ENCODE data around the gene TIMM44.

The TIMM44 gene, protein sequence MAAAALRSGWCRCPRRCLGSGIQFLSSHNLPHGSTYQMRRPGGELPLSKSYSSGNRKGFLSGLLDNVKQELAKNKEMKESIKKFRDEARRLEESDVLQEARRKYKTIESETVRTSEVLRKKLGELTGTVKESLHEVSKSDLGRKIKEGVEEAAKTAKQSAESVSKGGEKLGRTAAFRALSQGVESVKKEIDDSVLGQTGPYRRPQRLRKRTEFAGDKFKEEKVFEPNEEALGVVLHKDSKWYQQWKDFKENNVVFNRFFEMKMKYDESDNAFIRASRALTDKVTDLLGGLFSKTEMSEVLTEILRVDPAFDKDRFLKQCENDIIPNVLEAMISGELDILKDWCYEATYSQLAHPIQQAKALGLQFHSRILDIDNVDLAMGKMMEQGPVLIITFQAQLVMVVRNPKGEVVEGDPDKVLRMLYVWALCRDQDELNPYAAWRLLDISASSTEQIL

DNA sequence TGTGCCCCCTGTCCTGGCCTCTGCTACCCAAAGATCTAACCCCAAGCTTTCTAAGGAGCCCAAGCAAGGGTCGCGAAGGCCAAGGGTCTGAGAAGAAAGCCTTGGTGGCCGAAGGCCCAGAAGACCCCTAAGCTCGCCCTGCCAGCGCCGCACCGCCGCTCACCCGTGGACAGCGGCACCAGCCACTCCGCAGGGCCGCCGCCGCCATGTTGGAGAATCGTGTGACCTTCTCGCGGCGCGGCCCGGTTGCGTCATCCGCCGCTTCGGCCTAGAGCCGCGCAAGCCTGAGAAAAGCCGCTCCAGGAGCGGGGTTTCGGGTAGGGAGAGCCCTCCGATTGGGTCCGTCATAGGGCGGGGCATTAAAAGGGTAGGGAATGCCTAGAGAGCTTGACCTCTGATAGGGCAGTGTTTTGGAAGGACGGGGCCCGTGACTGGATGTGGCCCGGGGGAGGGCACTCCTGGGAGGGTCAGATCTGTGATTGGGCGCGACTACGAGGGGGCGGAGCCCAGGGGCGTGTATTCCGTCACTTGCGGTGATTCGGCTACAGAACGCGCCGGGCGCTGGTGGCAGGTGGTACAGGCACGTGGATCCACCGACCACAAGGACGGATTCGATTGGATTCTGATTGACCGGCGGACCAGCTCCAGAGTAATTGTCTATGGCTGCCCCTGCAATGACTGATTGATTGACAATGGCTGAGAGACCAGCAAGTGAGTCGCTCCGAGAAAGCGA lies at the start of gene TIMM44:
Gene TIMM44, minus strand, starts transcription at position 223 of the 733 bp plus-strand sequence. Its CDS starts 15 bp downstream, at position 208.
- DNase-seq (ENCODE audit: low read depth in 2 of 2) = peak; percentile 98 to 99

DNA sequence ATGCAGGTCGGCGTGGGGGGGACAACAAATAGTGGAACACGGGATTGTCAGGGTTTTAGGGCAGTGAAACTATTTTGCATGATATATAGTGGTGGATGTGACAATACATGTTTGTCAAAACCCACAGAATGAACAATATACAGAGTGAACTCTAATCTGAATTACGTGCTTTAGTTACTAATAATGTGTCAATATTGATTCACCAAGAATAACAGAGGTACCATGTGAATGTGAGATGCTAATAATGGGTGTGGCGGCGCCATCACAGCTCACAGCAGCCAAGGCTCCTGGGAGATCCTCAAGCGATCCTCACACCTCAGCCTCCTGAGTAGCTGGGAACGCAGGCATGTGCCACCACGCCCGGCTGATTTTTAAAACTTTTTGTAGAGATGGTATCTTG lies 49.1 kb upstream of the TIMM44 start:
- no peak for DNase-seq (ENCODE audit: low read depth in 2 of 2)

GRCh38 chr19:7989071-7989575 lies 45.7 kb upstream of the TIMM44 start:
- no peak for DNase-seq (ENCODE audit: low read depth in 2 of 2)

DNA sequence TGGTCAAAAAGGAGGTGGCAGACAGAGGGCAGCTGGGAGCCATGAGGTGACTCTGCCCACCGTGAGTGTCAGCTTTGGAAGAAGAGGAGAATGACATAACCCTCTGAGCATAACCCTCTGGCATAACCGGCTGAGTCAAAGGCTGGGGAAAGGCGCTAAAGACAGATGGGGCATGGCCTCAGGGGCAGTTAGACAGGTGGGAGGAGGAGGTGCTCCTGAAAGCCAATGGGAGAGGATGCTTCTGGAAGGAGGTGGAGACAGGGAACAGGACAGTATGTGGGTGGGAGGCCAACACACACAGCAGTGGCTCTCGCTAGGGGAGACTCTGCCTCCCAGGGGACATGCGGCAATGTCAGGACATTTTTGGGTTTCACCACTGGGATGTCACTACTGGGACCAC lies 44.8 kb upstream of the TIMM44 start:
- no peak for DNase-seq (ENCODE audit: low read depth in 2 of 2)

GRCh38 chr19:7987114-7987768 lies 43.8 kb upstream of the TIMM44 start:
- DNase-seq (ENCODE audit: low read depth in 2 of 2) = no peak

- no peak for DNase-seq (ENCODE audit: low read depth in 2 of 2)
Measured at GRCh38 chr19:7986321-7987113, 43.1 kb upstream of the TIMM44 start.

DNA sequence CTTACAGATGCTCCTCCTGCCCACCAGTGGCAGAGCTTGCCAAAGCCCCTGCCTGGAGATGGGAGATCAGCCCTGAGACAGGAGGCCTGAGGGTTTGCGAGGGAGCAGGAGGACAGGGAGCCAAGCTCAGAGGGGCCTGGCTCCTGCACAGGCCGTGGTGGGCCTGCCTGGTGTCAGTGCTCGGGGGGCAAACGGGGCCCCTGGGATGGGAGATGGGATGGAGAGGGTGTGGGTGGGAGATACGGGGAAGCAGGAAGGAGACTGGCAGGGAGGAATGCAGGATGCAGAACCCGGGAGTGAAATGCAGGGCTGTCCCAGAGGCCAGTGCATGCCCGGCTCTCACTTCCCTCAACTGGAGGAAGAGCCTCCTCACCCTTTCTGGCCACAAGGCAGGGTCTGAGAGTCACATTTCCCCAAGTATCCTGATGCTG lies 42.0 kb upstream of the TIMM44 start:
- no peak for DNase-seq (ENCODE audit: low read depth in 2 of 2)

DNA sequence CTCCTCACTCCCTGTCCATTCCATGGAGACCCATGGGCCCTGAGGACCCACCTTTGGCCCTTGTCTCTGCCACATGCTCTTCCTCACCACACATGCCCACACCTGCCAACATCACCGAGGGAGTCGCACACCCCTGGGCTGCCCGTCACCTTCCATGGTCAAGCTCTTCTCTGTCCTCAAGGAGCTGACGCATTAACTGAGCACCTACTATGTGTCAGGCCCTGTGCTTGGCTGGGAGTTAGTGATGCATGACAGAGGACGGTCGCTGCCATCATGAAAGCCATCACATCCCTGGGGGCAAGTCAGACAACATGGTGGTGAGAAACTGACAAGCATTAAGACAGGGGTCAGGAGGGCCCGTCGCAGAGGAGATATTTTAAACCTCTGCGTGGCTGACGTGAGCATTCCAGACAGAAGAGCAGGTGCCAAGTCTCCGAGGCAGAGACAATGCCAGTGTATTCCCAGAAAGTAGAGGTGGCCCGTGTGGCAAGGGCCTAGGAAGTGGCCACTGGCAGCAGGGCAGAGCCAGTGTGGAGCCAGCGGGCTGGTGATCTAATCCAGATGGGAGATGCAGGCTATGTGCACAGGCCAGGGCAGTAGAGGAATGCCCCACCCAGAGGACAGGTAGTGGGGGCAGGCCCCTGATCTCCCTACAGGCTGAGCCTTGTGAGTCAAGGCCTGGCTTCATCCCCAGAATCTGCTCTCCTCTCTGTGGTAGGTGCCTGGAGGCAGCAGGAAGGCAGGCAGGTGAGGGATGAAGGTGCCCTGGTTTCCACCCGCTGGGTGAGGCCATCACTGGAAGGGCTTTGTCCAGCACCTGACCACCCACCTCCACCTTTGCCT lies 40.8 kb upstream of the TIMM44 start:
- DNase-seq (ENCODE audit: low read depth in 2 of 2) = no peak

- no peak for DNase-seq (ENCODE audit: low read depth in 2 of 2)
Measured at GRCh38 chr19:7983286-7983950, 40.0 kb upstream of the TIMM44 start.

- no peak for DNase-seq (ENCODE audit: low read depth in 2 of 2)
Measured at GRCh38 chr19:7982651-7983099, 39.2 kb upstream of the TIMM44 start.

DNA sequence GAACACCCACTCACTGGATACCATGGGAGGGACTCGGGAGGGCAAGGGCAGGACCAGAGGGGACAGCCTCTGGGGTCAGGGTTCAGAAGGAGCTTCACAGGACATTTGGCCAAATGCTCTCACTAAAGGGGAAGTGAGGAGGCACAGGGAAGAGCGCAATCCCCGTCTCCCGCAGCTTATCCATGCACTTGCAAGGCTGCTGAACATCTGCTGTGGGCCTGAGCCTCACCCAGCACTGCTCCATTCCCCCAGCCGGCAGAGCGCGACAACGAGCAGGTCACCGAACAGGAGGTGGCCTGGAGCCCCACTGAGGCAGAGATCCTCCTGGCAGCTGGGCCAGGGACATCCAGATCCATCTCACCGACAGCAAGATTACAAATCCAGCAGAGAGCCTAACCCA lies 38.6 kb upstream of the TIMM44 start:
- DNase-seq (ENCODE audit: low read depth in 2 of 2) = no peak

DNA sequence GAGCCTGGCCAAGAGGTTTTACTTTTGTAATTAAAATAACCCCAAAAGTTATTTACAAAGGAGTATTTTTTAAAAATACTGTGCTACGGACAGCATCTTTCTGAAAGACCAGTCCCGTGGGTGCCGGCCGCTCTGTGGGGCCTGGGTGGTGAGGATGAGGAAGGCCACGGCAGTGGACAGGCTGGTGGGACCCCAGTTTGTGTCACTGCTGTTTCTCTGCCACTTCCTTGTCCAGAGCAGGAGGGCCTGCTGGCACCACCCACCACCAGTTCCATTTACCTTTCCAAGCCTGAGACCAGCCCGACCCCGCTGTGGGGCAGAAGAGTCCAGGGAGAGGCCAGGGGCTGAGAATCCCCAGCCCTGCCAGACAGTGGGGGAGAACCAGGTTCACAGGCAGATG lies 38.2 kb upstream of the TIMM44 start:
- no peak for DNase-seq (ENCODE audit: low read depth in 2 of 2)

DNA sequence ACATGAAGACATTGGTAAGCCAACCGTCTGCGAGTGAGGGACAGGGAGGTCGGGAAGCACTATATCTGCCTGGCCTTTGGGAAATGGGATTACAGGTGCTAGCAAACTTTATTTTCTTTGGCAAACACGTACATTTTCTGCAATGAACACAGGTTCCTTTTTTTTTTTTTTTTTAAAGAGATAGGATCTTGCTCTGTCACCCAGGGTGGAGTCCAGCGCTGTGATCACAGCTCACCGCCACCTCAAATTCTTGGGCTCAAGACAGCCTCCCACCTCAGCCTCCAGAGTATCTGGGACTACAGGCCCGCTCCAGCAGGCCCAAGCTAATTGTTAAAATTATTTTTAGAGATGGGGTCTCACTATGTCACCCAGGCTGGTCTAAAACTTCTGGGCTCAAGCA lies 37.7 kb upstream of the TIMM44 start:
- no peak for DNase-seq (ENCODE audit: low read depth in 2 of 2)

- no peak for DNase-seq (ENCODE audit: low read depth in 2 of 2)
Measured at GRCh38 chr19:7980635-7981121, 37.2 kb upstream of the TIMM44 start.

GRCh38 chr19:7980168-7980567 lies 36.7 kb upstream of the TIMM44 start:
- no peak for DNase-seq (ENCODE audit: low read depth in 2 of 2)

GRCh38 chr19:7979559-7979958 lies 36.1 kb upstream of the TIMM44 start:
- no peak for DNase-seq (ENCODE audit: low read depth in 2 of 2)

GRCh38 chr19:7979011-7979410 lies 35.5 kb upstream of the TIMM44 start:
- no peak for DNase-seq (ENCODE audit: low read depth in 2 of 2)

DNA sequence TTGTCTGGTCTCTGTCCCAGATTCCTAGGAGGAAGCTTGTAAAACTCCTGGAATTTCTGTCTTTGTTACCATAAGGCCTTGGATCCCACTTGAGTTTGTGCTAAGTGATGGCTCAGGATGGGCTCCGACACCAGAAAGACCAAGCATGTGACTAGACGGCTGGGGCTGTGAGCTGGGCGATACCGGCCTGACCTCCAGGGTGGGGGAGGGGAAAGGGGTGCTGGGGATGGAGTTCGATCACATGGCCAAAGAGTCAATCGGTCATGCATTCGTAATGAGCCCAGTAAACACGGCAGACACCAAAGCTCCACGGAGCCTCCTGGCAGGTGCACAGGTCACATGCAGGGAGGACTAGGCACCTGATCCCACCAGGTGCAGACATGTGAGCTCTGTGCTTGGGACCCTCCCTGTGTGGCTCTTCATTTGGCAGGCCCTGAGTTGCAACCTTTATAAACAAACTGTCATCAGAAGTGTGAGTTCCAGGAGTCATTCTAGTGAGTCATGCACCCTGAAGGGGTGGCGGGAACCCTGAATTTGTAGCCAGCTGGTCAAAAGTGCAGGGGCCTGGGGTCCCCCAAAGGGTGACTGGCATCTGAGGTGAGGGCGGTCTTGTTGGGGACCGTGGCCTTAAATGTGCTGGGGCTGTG lies 34.8 kb upstream of the TIMM44 start:
- DNase-seq (ENCODE audit: low read depth in 2 of 2) = no peak

DNA sequence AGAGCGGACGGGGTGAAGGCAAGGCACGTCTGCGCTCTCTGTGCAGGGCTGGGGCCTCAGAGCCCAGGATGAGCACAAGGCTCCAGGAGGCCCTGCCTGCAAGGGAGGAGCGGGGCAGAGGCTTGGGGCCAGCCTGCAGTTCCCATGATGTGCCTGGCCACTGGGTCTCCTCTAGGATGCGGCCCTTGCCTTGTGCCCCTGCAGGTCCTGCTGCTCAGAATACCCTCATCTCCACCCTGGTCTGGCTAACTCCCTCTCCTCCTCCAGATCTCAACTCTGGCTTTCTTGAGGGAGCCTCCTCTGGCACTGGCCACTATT lies 34.2 kb upstream of the TIMM44 start:
- no peak for DNase-seq (ENCODE audit: low read depth in 2 of 2)

Measured in stimulated activated CD8-positive, alpha-beta memory T cell treated with anti-CD3 and anti-CD28 coated beads, Interleukin-7, amount 100 ng/mL, for 4 hours (primary cell).